Measurements from ENCODE around the gene CLDN3. TPM values are rescaled to one million over a fixed set of nuclear protein-coding genes. Genes with fewer than 3 reads are reported as not detected.

The CLDN3 gene
- total RNA-seq, 1 experiment from 2014 or later: 51.6 TPM

DNA sequence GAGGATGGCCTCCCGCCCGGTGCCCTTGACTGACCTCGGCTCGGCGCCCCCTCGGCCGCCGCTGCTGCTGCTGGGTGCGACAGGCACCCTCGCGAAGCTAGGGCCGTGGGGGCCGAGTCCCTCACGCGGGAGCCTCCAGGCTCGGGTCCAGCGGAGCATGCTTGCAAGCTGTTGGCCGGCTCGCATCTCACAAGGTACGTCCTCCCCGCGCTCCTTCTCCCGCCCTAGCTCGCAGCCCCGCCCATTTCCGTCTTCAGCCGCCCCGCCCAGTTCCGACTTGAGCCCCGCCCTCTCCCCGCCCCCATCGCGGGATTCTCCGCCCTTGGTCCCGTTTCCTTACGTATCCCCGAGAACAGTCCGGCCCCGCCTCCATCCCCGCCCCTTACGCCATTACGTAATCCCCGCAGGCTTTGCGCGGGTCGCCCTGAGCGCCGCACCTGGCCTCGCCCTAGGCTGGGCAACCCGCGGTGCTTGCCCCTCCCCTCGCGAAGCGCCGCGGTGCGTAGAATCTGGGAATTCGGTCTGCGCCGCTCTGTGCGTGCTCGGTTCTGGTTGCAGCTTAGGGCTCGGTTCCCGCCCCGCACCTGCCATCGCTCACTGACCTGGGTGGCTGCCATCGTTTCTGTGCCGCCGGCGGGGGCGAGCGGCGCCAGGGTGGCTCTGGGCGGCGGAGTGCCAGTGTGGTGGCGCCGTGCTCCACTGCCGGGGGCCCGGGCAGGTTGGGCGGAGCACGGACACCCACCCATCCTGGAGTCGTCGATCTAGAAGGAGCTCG, 31.3 kb downstream of the CLDN3 start, which contains the start of gene ABHD11:
Gene ABHD11, minus strand, starts transcription at position 191 of the 775 bp plus-strand sequence. Its CDS starts 32 bp downstream, at position 159.
- H3K9me3 ChIP-seq (ENCODE audit: low read length): no peaks in the 10 kb centered on the region
- peak; percentile 76 for ATAC-seq
- H3K79me2 ChIP-seq (ENCODE audit: low read length): peaks cover 21% of the 10 kb centered on the region
- peak within 1 kb of the TSS; percentile 97 for H3K9ac ChIP-seq (ENCODE audit: low read length)
- H3K4me1 ChIP-seq (ENCODE audit: insufficient read depth, low read length): peaks cover 36% of the 10 kb centered on the region
- DNase-seq: peak; percentile 95
- H3K36me3 ChIP-seq (ENCODE audit: low read depth, low read length): peaks cover 7% of the 10 kb centered on the region; the same call in 1 of the 2 replicates
- peak within 1 kb of the TSS; percentile 73 for H3K27ac ChIP-seq (ENCODE audit: low read length)
- peak within 1 kb of the TSS; percentile 99 for H3K4me2 ChIP-seq (ENCODE audit: low read length)
- H3K27me3 ChIP-seq (ENCODE audit: low read length): no peaks in the 10 kb centered on the region
- peak within 1 kb of the TSS; percentile 92 for H3K4me3 ChIP-seq (ENCODE audit: low read length)
- H2AFZ ChIP-seq (ENCODE audit: low read length): peak within 1 kb of the TSS; percentile 94
- intact Hi-C loops (cut with micrococcal nuclease): loop anchor here (1.0 to 2.0 kb wide), 3 partner anchors 32 to 117 kb away; partner anchors contain the start of gene CLDN3
- CTCF ChIA-PET: interaction anchor here (0.6 to 0.7 kb wide), 4 partner anchors 48 to 206 kb away, joined by 3 to 7 read pairs (median 4); partner anchors contain the start of gene VPS37D
- peaks cover 10% of the 10 kb centered on the region; the same call in 1 of the 2 replicates for H4K20me1 ChIP-seq (ENCODE audit: low read length)
- no peaks in the 10 kb centered on the region for H3F3A ChIP-seq (ENCODE audit: low read length, unreplicated experiment)
- TF ChIP-seq, protein P1, sequence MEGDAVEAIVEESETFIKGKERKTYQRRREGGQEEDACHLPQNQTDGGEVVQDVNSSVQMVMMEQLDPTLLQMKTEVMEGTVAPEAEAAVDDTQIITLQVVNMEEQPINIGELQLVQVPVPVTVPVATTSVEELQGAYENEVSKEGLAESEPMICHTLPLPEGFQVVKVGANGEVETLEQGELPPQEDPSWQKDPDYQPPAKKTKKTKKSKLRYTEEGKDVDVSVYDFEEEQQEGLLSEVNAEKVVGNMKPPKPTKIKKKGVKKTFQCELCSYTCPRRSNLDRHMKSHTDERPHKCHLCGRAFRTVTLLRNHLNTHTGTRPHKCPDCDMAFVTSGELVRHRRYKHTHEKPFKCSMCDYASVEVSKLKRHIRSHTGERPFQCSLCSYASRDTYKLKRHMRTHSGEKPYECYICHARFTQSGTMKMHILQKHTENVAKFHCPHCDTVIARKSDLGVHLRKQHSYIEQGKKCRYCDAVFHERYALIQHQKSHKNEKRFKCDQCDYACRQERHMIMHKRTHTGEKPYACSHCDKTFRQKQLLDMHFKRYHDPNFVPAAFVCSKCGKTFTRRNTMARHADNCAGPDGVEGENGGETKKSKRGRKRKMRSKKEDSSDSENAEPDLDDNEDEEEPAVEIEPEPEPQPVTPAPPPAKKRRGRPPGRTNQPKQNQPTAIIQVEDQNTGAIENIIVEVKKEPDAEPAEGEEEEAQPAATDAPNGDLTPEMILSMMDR (conservative IDR thresholded peaks at IDR 0.05; ENCODE audit: low read depth, low read length): 0 out of 2 replicates have a peak, but pooled peaks have one; percentile 14
- no peak for TF ChIP-seq EZH2phosphoT487 (IDR thresholded peaks at IDR 0.05; ENCODE audit: borderline replicate concordance, low read length)
- POLR2A ChIA-PET (ENCODE audit: unreplicated experiment): interaction anchor here (0.5 to 1.5 kb wide), 12 partner anchors 16 to 116 kb away, joined by 3 to 12 read pairs (median 4); partner anchors contain the start of genes CLDN3 and MLXIPL
- no peaks in the 10 kb centered on the region for H3K9me2 ChIP-seq (replicated peaks; ENCODE audit: low read length)
- no TSS peak for BruUV-seq (replicated peaks)

DNA sequence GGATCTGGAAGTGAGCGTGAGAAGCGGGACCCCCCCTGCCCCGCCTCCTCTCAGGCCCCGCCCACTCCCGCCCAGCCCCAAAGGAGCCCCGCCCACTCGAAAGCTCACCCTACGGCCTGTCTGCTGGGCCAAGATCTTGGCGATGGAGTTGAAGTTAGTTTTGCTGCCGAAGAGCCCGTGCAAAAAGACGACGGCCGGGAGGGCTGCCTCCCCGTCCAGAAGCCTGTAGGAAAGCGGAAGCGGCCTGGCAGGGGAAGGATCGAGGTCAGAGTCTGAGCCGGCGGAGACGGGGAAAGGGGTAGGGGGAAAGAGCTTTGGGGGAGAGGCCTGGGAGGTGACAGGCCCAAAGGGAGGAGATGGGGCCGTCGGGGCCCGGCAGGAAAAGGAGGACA, 31.9 kb downstream of the CLDN3 start:
- intact Hi-C loops (cut with micrococcal nuclease): loop anchor here (1.0 to 2.0 kb wide), 3 partner anchors 33 to 117 kb away; partner anchors contain the start of gene CLDN3
- ChIA-PET POLR2A (ENCODE audit: unreplicated experiment) (interaction anchor here (0.5 to 1.5 kb wide), 12 partner anchors 17 to 217 kb away, joined by 3 to 12 read pairs (median 4); partner anchors contain the start of genes CLDN3 and MLXIPL), CTCF (interaction anchor here (0.6 to 0.7 kb wide), 4 partner anchors 47 to 205 kb away, joined by 3 to 7 read pairs (median 4); partner anchors contain the start of gene VPS37D)
- H3K9me3 ChIP-seq (ENCODE audit: low read length): no peaks in the 10 kb centered on the region
- no TSS peak for BruUV-seq (replicated peaks)
- DNase-seq: peak; percentile 49
- H3K36me3 ChIP-seq (ENCODE audit: low read depth, low read length): peaks cover 7% of the 10 kb centered on the region; the same call in 1 of the 2 replicates
- H3K9me2 ChIP-seq (replicated peaks; ENCODE audit: low read length): no peaks in the 10 kb centered on the region
- peak overlapping the region; percentile 92 for H3K4me3 ChIP-seq (ENCODE audit: low read length)
- H2AFZ ChIP-seq (ENCODE audit: low read length): peak overlapping the region; percentile 36
- H3F3A ChIP-seq (ENCODE audit: low read length, unreplicated experiment): no peaks in the 10 kb centered on the region
- peak overlapping the region; percentile 91 for H3K9ac ChIP-seq (ENCODE audit: low read length)
- H3K27me3 ChIP-seq (ENCODE audit: low read length): no peaks in the 10 kb centered on the region
- H3K4me2 ChIP-seq (ENCODE audit: low read length): peak overlapping the region; percentile 91
- H4K20me1 ChIP-seq (ENCODE audit: low read length): peaks cover 10% of the 10 kb centered on the region; the same call in 1 of the 2 replicates
- peak; percentile 19 for ATAC-seq
- H3K79me2 ChIP-seq (ENCODE audit: low read length): peaks cover 21% of the 10 kb centered on the region
- H3K4me1 ChIP-seq (ENCODE audit: insufficient read depth, low read length): peaks cover 34% of the 10 kb centered on the region
- H3K27ac ChIP-seq (ENCODE audit: low read length): peak overlapping the region; percentile 57
- TF ChIP-seq EZH2 (IDR thresholded peaks at IDR 0.05; ENCODE audit: low read length, unreplicated experiment) (no peak), EZH2phosphoT487 (IDR thresholded peaks at IDR 0.05; ENCODE audit: borderline replicate concordance, low read length) (no peak)
- TF ChIP-seq, protein P1 (conservative IDR thresholded peaks at IDR 0.05; ENCODE audit: low read depth, low read length): no peak
